Measurements from ENCODE around the gene CTXND1. TPM values are rescaled to one million over a fixed set of nuclear protein-coding genes. Genes with fewer than 3 reads are reported as not detected.

Gene CTXND1
- total RNA-seq, 1 experiment from 2014 or later = not detected

DNA sequence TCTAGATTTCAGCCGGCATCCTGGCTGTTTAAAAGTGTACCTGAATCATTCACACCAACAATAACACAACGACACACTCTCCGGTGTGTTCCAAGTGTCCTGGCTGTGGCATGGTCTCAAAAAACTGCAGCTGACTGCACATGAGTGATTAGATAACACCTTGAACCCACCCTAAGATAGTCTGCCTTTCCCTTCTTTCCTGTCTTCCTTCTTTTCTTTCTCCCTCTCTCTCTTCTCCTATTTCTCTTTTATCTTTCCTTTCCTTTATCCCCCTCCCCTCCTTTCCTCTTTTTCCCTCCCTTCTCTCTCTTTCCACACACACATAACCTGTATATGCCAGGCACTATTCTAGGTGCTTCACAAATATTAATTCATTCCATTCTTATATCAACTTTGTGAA, 100.4 kb downstream of the CTXND1 start:
- Histone ChIP-seq H3K4me3 (ENCODE audit: low read length) (peak overlapping the region; percentile 67; the same call in 1 of the 2 replicates), H3K27ac (ENCODE audit: low read length) (no peak overlapping the region), H3K79me2 (ENCODE audit: low read length) (peaks cover 27% of the 10 kb centered on the region), H3K4me2 (ENCODE audit: low read length) (peak overlapping the region; percentile 87), H4K20me1 (ENCODE audit: low read length) (no peaks in the 10 kb centered on the region), H3K27me3 (ENCODE audit: low read length) (no peaks in the 10 kb centered on the region), H3K9me3 (ENCODE audit: low read length) (no peaks in the 10 kb centered on the region), H3K36me3 (ENCODE audit: low read depth, low read length) (no peaks in the 10 kb centered on the region), H3F3A (ENCODE audit: low read length, unreplicated experiment) (no peaks in the 10 kb centered on the region), H2AFZ (ENCODE audit: low read length) (peak overlapping the region; percentile 85), H3K9me2 (replicated peaks; ENCODE audit: low read length) (no peaks in the 10 kb centered on the region), H3K4me1 (ENCODE audit: insufficient read depth, low read length) (peaks cover 9% of the 10 kb centered on the region; the same call in 1 of the 2 replicates), H3K9ac (ENCODE audit: low read length) (no peak overlapping the region)
- BruUV-seq (replicated peaks) = no TSS peak
- ChIA-PET CTCF (interaction anchor here (0.7 kb wide), 1 partner anchor 24 kb away, joined by 4 read pairs; no protein-coding TSS in a partner anchor), POLR2A (ENCODE audit: unreplicated experiment) (no interaction called here)
- intact Hi-C loops (cut with micrococcal nuclease) = loop anchor here (5.0 kb wide), 1 partner anchor 79 kb away; no protein-coding TSS in a partner anchor
- TF ChIP-seq EZH2phosphoT487 (IDR thresholded peaks at IDR 0.05; ENCODE audit: borderline replicate concordance, low read length) (no peak), EZH2 (IDR thresholded peaks at IDR 0.05; ENCODE audit: low read length, unreplicated experiment) (no peak)
- TF ChIP-seq, protein P1, sequence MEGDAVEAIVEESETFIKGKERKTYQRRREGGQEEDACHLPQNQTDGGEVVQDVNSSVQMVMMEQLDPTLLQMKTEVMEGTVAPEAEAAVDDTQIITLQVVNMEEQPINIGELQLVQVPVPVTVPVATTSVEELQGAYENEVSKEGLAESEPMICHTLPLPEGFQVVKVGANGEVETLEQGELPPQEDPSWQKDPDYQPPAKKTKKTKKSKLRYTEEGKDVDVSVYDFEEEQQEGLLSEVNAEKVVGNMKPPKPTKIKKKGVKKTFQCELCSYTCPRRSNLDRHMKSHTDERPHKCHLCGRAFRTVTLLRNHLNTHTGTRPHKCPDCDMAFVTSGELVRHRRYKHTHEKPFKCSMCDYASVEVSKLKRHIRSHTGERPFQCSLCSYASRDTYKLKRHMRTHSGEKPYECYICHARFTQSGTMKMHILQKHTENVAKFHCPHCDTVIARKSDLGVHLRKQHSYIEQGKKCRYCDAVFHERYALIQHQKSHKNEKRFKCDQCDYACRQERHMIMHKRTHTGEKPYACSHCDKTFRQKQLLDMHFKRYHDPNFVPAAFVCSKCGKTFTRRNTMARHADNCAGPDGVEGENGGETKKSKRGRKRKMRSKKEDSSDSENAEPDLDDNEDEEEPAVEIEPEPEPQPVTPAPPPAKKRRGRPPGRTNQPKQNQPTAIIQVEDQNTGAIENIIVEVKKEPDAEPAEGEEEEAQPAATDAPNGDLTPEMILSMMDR (conservative IDR thresholded peaks at IDR 0.05; ENCODE audit: low read depth, low read length) = no peak
- DNase-seq (no peak), ATAC-seq (no peak)

DNA sequence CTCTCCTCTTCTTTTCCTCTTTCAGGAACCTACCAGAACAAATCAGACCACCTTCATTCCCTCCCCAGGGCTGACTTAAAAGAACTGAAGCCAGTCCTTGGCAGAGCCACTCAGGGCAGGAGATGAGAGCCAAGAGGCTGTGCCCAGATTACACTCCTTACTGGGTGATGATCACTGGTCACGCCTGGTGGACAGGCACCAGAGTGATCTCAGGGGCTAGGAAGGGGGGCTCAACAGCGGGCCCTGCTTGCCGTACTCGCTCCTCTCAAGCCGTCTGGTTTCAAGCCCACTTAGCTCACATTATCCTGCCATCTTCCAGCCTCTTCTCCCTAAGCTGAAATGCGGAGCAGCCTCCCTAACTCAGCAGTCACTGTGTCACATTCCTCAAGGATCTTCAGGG, 100.9 kb downstream of the CTXND1 start:
- no peaks in the 10 kb centered on the region for H3K27me3 ChIP-seq (ENCODE audit: low read length)
- no peak overlapping the region for H3K4me3 ChIP-seq (ENCODE audit: low read length)
- intact Hi-C loops (cut with micrococcal nuclease) = loop anchor here (5.0 kb wide), 1 partner anchor 79 kb away; no protein-coding TSS in a partner anchor
- no peak overlapping the region for H3K9ac ChIP-seq (ENCODE audit: low read length)
- H3F3A ChIP-seq (ENCODE audit: low read length, unreplicated experiment) = no peaks in the 10 kb centered on the region
- H3K4me1 ChIP-seq (ENCODE audit: insufficient read depth, low read length) = peaks cover 9% of the 10 kb centered on the region; the same call in 1 of the 2 replicates
- H3K4me2 ChIP-seq (ENCODE audit: low read length) = no peak overlapping the region
- DNase-seq = no peak
- no TSS peak for BruUV-seq (replicated peaks)
- H3K36me3 ChIP-seq (ENCODE audit: low read depth, low read length) = no peaks in the 10 kb centered on the region
- TF ChIP-seq, protein P1 (conservative IDR thresholded peaks at IDR 0.05; ENCODE audit: low read depth, low read length) = no peak
- TF ChIP-seq EZH2phosphoT487 (IDR thresholded peaks at IDR 0.05; ENCODE audit: borderline replicate concordance, low read length) = no peak
- TF ChIP-seq EZH2 (IDR thresholded peaks at IDR 0.05; ENCODE audit: low read length, unreplicated experiment) = no peak
- peaks cover 27% of the 10 kb centered on the region for H3K79me2 ChIP-seq (ENCODE audit: low read length)
- POLR2A ChIA-PET (ENCODE audit: unreplicated experiment) = no interaction called here
- H3K9me2 ChIP-seq (replicated peaks; ENCODE audit: low read length) = no peaks in the 10 kb centered on the region
- CTCF ChIA-PET = no interaction called here
- no peaks in the 10 kb centered on the region for H3K9me3 ChIP-seq (ENCODE audit: low read length)
- no peak overlapping the region for H3K27ac ChIP-seq (ENCODE audit: low read length)
- H4K20me1 ChIP-seq (ENCODE audit: low read length) = no peaks in the 10 kb centered on the region
- no peak for ATAC-seq
- H2AFZ ChIP-seq (ENCODE audit: low read length) = no peak overlapping the region

Other genes with a start within 250 kb of the CTXND1 start
- gene ZFAND6, start 192.5 kb downstream of the CTXND1 start, total RNA-seq (2014; rRNA removed) = 50.2 and 96.6 TPM in 2 replicates
- gene FAH, start 99.2 kb downstream of the CTXND1 start, total RNA-seq (2014; rRNA removed) = 55.4 and 59.4 TPM in 2 replicates
- gene ARNT2, start 152.2 kb upstream of the CTXND1 start, total RNA-seq (2014; rRNA removed) = 0.11 and 0.35 TPM in 2 replicates

Measured in PC-3 (cell line).